Islet of Langerhans (tissue), 1 donor: Measurements from ENCODE around the gene MAP3K9.
"Not testable (repeated sequence)": the region's sequence is repeated elsewhere in the genome, so short reads cannot be mapped to it uniquely, and the experiment has no call there.

Experiments used
- FAIRE-seq: peaks from one replicate; lab custom pipeline; 2011; peaks lifted over from hg19 to GRCh38; lab: Jason Lieb, UNC

Gene MAP3K9

DNA sequence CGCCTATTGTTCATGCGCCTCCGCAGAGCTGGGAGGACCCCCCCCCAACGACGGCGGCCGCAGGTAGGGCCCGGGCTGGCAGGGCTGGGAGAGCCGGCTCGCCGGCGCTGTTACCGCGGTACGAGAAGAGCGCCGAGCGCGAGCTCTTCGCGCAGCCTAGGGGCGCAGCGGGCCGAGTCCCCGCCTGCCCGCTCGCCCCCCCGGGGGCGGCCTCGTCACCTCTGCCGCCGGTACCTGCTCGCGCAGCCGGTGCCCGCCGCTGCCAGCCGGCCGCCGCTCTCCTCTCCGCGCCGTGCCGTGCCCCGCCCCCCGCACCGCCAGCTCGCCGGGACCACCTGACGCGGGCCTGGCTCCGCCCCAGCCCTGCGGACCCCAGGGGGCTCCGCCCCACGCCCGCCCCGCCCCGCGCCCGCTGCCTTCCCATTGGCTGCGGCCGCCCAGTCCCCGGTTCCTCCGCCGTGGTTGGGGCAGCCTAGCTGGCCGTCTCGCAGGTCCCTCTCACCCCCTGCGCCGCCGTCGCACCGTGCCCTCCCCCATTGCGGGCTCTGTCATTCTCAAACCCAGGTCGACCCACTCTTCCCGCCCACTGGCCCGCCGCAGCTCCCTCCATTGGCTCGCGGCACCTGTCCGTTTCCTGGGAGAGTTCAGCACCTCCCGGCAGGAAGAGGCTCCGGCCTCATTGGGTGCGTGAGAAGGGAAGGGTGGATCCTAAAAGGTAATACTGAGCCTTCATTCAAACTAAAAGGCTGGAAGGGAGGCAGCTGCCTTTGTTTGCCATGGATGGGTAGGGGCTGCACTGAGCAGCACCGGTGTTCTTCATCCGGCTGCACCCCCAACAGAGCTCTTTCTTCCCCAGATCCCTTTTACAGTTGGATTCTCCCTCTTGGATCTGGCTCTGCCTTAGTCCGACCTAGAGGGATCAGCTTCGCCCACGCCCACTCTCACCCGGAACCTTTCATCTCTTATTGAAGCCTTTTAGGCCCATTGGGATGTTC is at the start of gene MAP3K9:
MAP3K9 (minus strand) TSS at position 289 of the 995 bp plus-strand sequence. CDS start 342 bp downstream, outside the sequence.
- no peak for FAIRE-seq

DNA sequence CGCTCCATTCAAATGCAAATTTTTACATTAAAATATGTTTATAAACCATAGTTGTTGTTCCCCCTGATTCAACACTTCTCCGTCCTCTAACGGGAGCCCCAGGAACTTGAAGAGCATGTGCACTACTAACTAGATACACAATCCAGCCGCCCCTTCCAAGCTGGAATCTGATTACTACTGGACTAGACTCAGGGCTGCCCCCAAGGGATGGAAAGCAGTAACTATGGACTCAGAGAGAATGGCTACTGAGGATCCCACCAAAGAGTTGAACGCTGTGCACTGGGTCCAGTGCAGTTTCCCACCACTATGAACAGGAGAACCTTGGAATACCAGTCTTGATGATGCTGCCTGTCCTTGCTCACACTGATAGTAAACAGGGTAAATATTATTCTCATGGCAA is 49.3 kb upstream of the MAP3K9 start:
- FAIRE-seq = no peak

DNA sequence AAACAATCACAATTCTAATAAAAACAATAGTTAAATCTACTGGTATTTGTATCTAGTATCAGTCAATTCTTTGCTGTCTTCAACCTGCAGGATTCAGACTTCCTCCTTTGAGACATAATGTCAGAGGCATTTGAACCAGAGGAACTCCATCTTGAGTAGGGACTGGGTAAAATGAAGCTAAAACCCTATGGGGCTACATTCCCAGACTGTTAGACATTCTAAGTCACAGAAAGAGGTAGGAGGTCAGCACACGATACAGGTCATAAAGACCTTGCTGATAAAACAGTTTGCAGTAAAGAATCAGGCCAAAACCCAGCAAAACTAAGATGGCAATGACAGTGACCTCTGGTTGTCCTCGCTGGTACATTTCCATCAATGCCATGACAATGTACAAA is 48.2 kb upstream of the MAP3K9 start:
- no peak for FAIRE-seq

DNA sequence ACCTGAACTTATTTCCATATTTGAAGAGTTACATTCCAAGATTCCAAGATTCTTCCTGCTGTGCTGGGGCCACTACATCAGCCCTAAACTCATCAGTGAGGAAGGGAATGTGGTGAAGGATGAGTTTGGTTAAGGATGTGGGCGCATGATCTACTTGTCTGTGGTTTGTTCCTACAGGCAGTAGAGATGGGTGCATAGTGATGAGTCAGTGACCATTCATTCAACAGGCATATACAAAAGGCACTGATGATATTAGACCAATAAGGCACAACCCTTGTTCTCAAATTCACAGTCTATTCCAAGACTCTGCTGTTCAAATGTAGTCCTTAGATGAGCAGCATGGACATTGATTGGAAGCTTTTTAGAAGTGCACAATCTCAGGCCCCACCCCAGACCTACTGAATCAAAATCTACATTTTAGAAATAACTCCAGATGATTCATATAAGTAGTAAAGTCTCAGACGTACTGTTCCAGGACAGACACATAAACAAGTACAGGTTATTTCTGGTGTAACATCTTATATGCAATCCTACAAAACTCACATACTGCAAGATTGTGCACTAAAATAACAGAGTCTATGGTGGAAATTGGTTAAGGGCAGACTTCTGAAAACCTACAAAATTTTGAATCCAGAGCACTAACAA is 47.7 kb upstream of the MAP3K9 start:
- no peak for FAIRE-seq

GRCh38 chr14:70855486-70855885 is 46.2 kb upstream of the MAP3K9 start:
- FAIRE-seq = no peak

GRCh38 chr14:70853658-70854057 is 44.3 kb upstream of the MAP3K9 start:
- FAIRE-seq = not testable (repeated sequence)

- FAIRE-seq = no peak
These were observed 38.2 kb upstream of the MAP3K9 start for GRCh38 chr14:70847406-70848090.

DNA sequence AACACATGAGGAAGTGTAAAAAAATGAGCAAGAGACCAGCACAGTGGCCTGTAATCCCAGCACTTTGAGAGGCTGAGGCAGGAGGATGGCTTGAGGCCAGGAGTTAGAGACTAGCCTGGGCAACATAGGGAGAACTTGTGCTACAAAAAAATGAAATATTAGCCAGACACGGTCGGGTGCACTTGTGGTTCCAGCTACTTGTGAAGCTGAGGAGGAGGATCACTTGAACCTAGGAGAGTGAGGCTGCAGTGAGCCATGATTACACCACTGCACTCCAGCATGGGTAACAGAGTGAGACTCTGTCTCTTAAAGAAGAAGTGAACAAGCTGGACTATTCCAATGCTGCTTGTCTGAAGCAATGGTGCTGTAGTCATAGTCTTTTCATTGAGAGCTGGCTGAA is 36.3 kb upstream of the MAP3K9 start:
- FAIRE-seq = no peak

GRCh38 chr14:70842851-70843462 is 33.6 kb upstream of the MAP3K9 start:
- no peak for FAIRE-seq

DNA sequence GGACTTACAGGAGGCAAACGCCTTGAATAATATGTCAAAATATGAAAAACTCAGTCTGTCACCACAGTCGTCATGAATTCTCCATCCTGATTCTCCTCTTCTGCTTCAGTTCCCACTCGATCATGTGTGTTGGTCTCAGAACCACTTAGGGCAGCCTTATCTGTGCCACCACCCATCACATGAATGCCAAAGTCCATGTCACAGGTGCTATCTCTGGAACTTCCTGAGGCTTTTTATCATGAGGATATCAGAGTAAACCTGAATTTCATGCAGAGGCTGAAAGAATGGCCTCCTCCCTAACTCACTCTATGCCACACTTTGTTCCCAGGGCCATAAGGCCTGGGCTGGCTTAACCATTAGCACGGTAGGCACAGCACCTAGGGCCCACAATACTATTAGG is 28.8 kb upstream of the MAP3K9 start:
- no peak for FAIRE-seq

DNA sequence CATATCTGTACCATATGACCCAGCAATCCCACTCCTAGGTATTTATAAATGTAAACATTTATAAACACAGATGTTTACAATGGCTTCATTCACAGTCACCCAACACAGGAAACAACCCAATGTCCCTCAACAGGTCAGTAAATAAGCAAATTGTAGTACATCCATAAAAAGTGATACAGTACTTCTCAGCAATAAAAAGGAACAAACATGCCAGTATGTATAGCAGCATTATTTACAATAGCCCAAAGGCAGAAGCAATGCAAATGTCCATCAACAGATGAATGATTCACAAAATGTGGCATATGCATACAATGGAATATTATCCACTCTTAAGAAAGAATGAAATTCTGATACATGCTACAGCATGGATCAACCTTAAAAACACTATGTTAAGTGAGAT is 27.6 kb upstream of the MAP3K9 start:
- FAIRE-seq = no peak

GRCh38 chr14:70833884-70834283 is 24.6 kb upstream of the MAP3K9 start:
- no peak for FAIRE-seq

DNA sequence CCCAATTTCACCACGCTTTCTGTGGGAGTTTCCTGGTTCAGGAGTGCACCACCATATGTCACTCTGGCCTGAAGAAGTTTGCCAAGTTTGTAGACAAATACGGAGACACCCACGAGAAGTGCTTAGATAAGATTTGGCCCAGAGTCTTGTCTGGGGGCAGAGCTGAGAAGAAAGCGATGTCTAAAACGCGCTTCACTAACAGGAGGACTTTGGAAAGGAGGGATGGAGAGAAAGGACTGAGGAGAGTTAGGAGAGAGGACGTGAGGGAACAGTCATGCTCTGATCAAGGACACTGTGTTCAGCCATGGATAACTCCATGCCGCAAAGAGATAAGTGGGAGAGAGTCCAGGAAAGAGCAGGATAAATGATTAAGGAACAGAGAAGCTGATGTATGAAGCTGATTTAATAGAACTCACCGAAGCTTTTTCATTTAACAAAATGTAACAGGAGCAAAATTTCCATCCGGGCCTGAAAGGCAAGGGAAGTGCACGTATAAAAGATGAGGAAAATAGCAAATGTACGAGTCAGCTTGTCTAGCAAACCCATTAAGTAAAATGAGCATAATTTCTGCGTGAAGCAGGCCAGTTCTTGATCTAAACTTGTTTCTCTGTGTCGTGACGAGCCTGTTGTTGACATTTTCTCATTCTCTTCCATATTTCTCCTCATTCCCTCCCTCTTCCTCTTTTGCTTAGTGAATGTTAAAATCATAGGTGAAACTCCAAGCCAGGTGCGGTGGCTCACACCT is 23.4 kb upstream of the MAP3K9 start:
- FAIRE-seq = no peak

- FAIRE-seq = no peak
These were observed 21.9 kb upstream of the MAP3K9 start for GRCh38 chr14:70830998-70831781.

DNA sequence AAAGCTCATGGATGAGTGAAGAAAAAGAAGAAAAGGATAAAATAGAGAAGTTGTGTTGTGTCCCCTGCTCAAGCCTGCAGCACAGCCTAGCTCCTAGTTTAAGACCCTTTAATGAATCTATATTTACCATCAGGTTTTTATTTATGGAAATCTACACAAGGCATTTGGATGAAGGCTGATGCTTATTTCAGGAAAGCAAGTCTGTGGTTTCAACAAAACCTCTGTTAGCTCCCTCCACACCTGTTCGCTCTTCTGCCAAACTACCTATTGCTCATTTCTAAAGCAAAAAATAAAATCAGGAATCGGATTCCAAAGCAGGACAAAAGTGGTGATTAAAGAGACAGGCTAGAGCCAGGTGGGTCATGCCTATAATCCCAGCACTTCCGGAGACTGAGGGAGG is 18.9 kb upstream of the MAP3K9 start:
- no peak for FAIRE-seq

- FAIRE-seq = no peak
These were observed 18.4 kb upstream of the MAP3K9 start for GRCh38 chr14:70827752-70828151.

DNA sequence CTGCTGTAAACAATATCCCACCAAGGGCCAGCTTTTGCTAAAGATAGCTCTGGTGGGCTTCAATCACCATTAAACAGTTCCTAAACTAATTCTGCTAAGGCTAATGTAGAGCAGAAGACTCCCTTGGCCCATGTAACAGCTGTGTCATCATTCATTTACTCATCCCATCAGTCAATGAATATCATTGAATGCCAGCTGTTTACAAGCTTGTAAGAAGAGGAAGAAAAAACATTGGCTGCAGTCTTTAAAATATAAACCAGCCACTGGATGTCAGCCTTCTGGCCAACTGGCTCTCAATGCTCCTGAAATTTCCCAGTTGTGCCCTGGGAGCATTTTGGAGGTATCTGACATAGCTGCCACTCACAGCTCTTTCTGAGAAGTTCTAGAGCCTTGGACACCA is 18.0 kb upstream of the MAP3K9 start:
- no peak for FAIRE-seq

GRCh38 chr14:70823281-70823680 is 14.0 kb upstream of the MAP3K9 start:
- no peak for FAIRE-seq

DNA sequence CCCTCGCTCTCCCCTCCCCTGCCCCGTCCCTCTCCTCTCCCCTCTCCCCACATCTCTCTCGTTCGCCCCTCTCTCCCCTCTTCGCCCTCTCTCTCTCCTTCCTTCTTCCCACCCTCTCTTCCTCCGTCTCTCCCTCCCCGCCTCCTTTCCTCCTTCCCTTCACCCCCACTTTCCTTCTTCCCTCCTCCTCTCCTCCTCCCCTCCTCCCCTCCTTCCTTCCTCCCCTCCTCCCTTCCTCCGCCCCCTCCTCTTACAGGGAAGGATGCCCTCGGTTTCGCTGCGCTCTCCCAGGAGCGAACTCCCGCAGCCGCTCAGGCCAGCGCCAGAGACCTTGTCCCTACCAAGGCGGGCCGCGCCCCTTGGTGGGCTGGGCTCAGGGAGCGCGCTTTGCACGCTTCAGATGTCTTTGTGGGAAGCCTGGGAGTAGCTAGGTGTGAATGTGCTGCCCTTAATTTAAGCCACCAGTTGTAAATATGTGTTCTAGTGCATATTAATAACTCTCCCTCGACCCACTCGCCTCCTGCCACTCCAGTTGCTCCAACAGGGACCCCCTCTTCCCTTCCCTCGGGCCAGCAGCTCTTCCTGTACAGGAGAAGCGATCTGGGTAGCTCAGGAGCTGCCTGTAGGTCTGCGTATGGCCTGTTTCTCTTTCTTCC is 13.3 kb upstream of the MAP3K9 start:
- FAIRE-seq = no peak
